ENCODE results near the gene CARD11.
"Not testable (repeated sequence)": the region's sequence is repeated elsewhere in the genome, so short reads cannot be mapped to it uniquely, and the experiment has no call there.

Gene CARD11

GRCh38 chr7:2923291-2923781 lies 120.3 kb downstream of the CARD11 start:
- DNase-seq, result no peak

- no peak for DNase-seq
Observed at GRCh38 chr7:2922866-2923265, 120.8 kb downstream of the CARD11 start.

DNA sequence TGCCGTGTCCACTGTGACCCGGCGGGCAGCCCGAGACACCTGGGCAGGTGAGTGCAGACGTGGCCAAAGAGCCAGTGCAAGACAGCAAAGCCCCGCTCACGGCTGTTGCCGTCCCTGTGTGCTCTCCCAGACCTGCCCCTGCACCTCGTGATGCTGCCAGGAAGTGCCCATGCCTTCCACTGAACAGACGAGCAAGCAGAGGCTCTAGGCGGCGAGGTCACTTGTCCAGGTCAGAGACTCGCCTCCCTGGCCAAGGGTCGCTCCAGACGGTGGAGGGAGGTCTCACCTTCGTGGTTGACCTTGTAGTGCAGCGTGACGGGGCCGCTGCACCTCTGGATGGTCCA lies 121.3 kb downstream of the CARD11 start:
- DNase-seq, result no peak

- DNase-seq, result no peak
Observed at GRCh38 chr7:2921653-2922347, 121.9 kb downstream of the CARD11 start.

DNA sequence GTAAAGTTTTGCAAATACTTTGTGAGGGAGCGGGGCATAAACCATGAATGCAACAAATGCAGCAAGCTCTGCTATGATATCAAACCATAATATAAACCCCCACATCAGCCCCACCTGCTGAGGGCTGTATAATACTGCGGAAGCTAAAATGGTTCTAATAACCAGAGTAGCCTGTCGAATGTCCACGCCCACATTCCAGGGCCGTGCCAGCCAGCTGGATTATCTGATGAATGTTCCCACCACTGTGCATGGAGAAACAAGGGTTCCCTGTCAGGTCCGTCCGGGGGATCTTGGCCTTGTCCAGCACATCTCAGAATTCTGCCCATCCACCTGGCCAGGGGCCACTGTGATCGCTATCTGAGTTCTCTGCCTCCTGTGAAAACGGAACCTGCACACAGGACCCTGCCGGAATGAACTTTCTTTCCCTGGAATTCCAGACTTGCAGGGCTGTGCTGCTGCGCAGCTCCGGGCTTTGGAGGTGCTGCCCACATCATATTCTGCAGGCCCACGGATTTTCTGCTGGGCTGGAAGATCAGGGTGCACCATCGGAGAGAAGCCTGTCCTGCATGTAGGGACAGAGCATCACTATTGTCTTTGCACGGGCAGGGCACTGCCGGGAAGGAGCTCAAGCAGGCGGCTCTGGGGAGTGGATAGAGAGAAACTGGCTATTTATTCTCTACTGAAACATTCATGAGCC lies 122.6 kb downstream of the CARD11 start:
- DNase-seq, result no peak

- not testable (repeated sequence) for DNase-seq
Observed at GRCh38 chr7:2920480-2920879, 123.2 kb downstream of the CARD11 start.

- no peak for DNase-seq
Observed at GRCh38 chr7:2920041-2920440, 123.6 kb downstream of the CARD11 start.

GRCh38 chr7:2919256-2919655 lies 124.4 kb downstream of the CARD11 start:
- DNase-seq, result no peak

DNA sequence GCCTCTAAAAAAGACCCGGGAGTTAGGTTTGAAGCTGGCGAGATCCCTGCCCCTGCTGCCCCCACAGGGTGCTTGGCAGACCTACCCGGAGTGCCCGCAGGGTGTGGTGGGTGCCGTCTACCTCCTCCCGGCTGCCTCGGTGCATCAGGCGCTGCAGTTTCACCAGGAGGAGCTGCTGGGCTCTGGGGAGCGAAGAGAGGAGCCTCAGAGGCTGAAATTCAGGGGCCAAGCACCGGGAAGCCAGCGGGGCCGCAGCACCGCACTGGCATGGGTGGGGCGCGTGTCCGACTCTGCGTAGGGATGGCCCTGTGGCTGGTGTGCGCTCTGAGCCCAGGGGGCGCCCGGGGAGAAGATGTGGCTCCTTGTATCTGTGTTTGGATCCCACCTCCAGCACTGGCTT lies 125.3 kb downstream of the CARD11 start:
- DNase-seq, result no peak

GRCh38 chr7:2915023-2915422 lies 128.6 kb downstream of the CARD11 start:
- no peak for DNase-seq

- DNase-seq, result no peak
Observed at GRCh38 chr7:2913760-2914387, 129.8 kb downstream of the CARD11 start.

GRCh38 chr7:2912684-2913439 lies 130.8 kb downstream of the CARD11 start:
- DNase-seq, result no peak

DNA sequence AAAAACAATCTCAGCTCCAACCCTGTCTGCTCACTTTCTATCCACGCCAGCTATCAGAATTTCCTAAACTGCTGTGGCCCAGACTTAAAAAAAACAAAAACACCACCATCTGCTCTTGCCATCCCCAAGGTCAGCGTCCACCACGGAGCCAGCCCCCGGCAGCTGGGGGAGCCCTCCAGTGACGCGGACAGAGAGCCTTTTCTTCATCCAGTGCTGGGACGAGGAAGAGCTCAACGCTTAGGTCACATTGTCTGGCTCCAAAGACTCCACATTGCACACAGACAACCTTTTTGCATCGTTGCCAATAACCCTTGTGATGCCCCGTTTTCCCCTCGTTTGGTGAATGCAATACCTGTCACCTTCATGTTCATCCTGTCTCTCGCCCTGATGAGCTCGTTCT lies 132.2 kb downstream of the CARD11 start:
- DNase-seq, result no peak

DNA sequence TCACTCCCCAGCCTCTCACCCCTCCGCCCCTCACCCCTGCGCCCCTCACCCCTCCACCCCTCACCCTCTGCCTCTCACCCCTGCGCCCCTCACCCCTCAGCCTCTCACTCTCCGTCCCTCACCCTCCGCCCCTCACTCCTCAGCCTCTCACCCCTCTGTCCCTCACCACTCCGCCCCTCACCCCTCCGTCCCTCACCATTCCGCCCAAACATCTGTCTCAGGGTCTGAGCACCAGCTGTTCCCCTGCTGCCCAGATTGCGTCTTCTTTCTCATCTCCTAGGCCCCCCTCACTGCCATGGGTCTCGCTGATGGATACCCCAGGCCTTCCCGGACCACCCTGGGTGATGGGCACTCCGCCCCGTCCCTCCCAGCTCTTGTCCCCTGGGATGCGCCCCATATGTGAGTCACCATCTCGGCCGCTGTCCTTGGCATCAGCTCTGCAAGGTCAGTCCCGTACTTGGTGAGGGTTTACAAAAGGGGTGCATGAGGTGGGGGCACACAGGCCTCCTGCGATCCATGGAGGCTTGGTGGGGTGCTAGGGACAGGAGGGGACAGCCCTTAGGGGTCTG lies 134.1 kb downstream of the CARD11 start:
- DNase-seq, result no peak

DNA sequence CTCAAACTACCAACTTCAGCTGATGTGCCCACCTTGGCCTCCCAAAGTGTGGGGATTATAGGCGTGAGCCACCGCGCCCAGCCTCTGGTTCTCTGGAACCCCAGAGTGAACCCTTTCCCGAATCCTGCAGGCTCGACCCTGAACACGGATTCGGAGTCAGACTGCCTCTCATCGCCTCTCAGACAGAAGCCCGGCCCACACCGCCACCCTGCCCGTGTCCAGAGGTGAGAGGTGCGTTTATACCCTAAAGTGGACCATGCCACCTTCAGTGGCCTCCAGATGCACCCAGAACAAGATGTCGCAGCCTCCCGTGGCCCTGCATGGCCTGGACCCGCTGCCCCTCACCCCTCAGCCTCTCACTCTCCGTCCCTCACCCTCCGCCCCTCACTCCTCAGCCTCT lies 134.6 kb downstream of the CARD11 start:
- no peak for DNase-seq

- no peak for DNase-seq
Observed at GRCh38 chr7:2908103-2908683, 135.5 kb downstream of the CARD11 start.

DNA sequence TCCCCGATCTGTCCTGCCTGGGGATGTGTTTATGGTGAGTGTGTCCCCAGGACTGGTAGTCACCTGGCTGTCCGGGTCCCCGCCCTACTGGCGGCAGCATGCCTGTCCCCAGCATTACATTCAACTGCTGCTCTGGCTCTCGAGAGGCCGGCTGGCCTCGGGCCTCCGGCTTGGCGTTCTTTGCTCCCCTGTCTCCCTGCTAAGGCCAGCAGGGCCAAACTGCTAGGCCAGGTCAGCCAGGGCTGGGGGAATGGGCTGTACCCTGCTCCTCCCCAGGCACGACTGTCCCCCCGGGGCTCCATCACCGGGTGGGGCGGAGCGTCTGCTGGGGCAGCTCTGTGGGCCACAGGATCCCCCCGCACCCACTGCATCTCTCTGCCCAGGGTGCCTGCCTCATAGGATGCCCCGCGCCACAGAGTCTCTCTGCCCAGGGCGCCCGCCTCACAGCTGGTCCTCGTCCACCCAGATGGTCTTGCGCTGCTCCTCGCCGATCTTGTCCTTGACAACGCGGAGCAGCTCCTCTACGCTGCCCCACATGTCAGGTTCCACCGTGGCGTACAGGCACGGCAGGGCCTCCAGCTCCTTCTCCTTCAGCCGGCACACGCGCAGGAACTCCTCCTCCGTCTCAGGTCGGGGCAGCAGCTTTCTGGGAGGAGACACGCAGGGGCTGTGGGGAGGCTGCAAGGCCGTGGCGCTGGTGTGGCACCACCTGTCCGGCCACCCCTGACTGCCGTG lies 137.3 kb downstream of the CARD11 start:
- no peak for DNase-seq

- DNase-seq, result no peak
Observed at GRCh38 chr7:2905500-2905899, 138.2 kb downstream of the CARD11 start.

- no peak for DNase-seq
Observed at GRCh38 chr7:2905027-2905426, 138.6 kb downstream of the CARD11 start.

GRCh38 chr7:2904202-2904601 lies 139.5 kb downstream of the CARD11 start:
- DNase-seq, result no peak

DNA sequence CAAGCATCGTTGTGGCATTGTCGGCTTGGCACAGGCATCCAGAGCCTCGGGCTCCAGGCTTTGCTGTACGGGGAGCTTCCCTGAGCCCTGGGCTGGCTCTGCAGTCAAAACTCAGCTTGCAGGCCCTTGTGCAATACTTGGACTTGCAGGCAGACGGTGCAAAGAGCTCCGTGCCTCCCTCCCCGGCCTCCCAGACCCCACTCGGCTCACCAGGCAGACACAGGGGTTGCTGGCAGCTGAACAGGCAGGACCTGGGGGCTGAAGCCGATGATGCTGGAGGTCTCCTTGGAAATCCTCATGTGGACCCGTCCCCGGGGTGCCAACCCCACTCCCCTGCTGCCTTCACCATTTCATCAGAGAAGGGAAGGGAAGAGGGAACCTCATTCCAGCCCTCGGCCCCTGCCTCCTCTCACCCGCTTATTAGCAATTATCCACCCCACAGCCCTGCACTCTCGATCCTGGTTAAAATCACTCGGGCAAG lies 139.9 kb downstream of the CARD11 start:
- no peak for DNase-seq

DNA sequence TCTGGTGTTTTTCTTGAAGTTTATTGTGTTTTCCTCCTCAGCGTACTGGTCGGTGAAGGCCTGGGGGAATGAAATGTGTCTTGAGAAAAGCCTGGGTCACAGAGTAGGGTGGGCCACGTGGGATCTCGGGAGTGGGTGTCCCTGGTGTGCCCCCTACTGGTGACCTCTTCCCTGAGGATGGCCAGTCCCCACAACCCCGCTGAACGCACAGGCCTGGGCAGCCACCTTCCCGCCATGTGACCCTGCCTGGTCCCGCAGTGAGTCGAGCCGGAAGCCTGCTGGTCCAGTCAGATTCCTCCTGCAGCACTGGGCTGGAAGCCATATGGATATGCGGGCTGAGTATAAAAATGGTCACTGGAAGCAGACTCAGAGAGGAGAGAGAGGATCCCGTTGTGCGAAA lies 146.6 kb downstream of the CARD11 start:
- no peak for DNase-seq

Data from stimulated activated CD4-positive, alpha-beta T cell treated with anti-CD3 and anti-CD28 coated beads, Interleukin-1b, Interleukin-23, amount 100 ng/mL, for 48 hours (primary cell).